GM12878 (cell line): ENCODE results near the gene TMEM212. TPM values are rescaled to one million over a fixed set of nuclear protein-coding genes. Genes with fewer than 3 reads are reported as not detected.

ENCODE experiments used
- ATF7 ChIP-seq: fragments of 450-650 bp; IDR thresholded peaks from 2 replicates; pipeline ENCODE4 v1.6.1; 2016; ENCODE audit warnings: low read depth, mild to moderate bottlenecking
- BCL3 ChIP-seq: IDR thresholded peaks from 2 replicates; pipeline ENCODE4 v1.6.1; 2011; ENCODE audit warnings: borderline replicate concordance, low read depth, mild to moderate bottlenecking, moderate library complexity, low read length; ENCODE audit not compliant: insufficient read depth, poor library complexity, severe bottlenecking
- CEBPB ChIP-seq, 2 experiments: fragments of 150-350 bp in 1 of 2; IDR thresholded peaks; 2 replicates each; pipeline ENCODE4 v1.6.1; 2012 to 2014; ENCODE audit warnings: low read depth in 2 of 2, low read length in 2 of 2, borderline replicate concordance in 1 of 2, inconsistent platforms in 1 of 2
- CEBPZ ChIP-seq: fragments of 150-350 bp; IDR thresholded peaks from 2 replicates; pipeline ENCODE4 v1.6.1; 2016; ENCODE audit warnings: low read depth, low read length
- EZH2 ChIP-seq: IDR thresholded peaks from 2 replicates; pipeline ENCODE4 v1.6.1; 2012; ENCODE audit warnings: low read depth, mild to moderate bottlenecking, control low read depth, inconsistent platforms, low read length, borderline replicate concordance; ENCODE audit not compliant: control insufficient read depth
- GABPA ChIP-seq: IDR thresholded peaks from 2 replicates; pipeline ENCODE4 v1.6.1; 2014; ENCODE audit warnings: antibody characterized with exemption, low read depth, mild to moderate bottlenecking, inconsistent platforms
- HDAC6 ChIP-seq: fragments of 200-600 bp; sonication (generic); IDR thresholded peaks from one replicate; pipeline ENCODE4 v1.8.0; 2017; ENCODE audit warnings: antibody characterized with exemption; ENCODE audit not compliant: unreplicated experiment
- HSF1 ChIP-seq: fragments of 150-350 bp; IDR thresholded peaks from 2 replicates; pipeline ENCODE4 v1.6.1; 2014; ENCODE audit warnings: mild to moderate bottlenecking, low read depth, low read length
- IKZF1 ChIP-seq: fragments of 450-650 bp; conservative IDR thresholded peaks from 2 replicates; pipeline ENCODE4 v1.6.1; 2017; ENCODE audit warnings: antibody characterized with exemption, mild to moderate bottlenecking
- LARP7 ChIP-seq: fragments of 450-650 bp; IDR thresholded peaks from 2 replicates; pipeline ENCODE4 v1.6.1; 2017; ENCODE audit warnings: mild to moderate bottlenecking
- MEF2B ChIP-seq: fragments of 450-650 bp; IDR thresholded peaks from 2 replicates; pipeline ENCODE4 v1.6.1; 2018; ENCODE audit warnings: mild to moderate bottlenecking, moderate library complexity; ENCODE audit not compliant: partially characterized antibody, poor library complexity, severe bottlenecking
- NBN ChIP-seq: fragments of 450-650 bp; IDR thresholded peaks from 2 replicates; pipeline ENCODE4 v1.6.1; 2016
- NFYB ChIP-seq: IDR thresholded peaks from 2 replicates; pipeline ENCODE4 v1.6.1; 2011; ENCODE audit warnings: low read depth, mild to moderate bottlenecking, low read length, improper control_type of control experiment, moderate library complexity; ENCODE audit not compliant: insufficient read depth
- NR2F1 ChIP-seq: fragments of 450-650 bp; conservative IDR thresholded peaks from 2 replicates; pipeline ENCODE4 v1.6.1; 2017; ENCODE audit warnings: mild to moderate bottlenecking
- PKNOX1 ChIP-seq: fragments of 450-650 bp; IDR thresholded peaks from 2 replicates; pipeline ENCODE4 v1.6.1; 2016; ENCODE audit warnings: mild to moderate bottlenecking
- RELA ChIP-seq: fragments of 450-650 bp; IDR thresholded peaks from 2 replicates; pipeline ENCODE4 v1.8.0; 2014; ENCODE audit warnings: borderline replicate concordance; ENCODE audit not compliant: partially characterized antibody
- RFX5 ChIP-seq: IDR thresholded peaks from 2 replicates; pipeline ENCODE4 v1.6.1; 2011; ENCODE audit warnings: low read depth, low read length, improper control_type of control experiment
- YY1 ChIP-seq: IDR thresholded peaks from 2 replicates; pipeline ENCODE4 v1.6.1; 2011; ENCODE audit warnings: low read depth, mild to moderate bottlenecking, low read length
- ZNF687 ChIP-seq: fragments of 450-650 bp; IDR thresholded peaks from 2 replicates; pipeline ENCODE4 v1.6.1; 2017; ENCODE audit warnings: mild to moderate bottlenecking, moderate library complexity
- polyA plus RNA-seq, 11 experiments: library from polyadenylated mRNA; depleted of rRNA in 4 of 11; unstranded in 6 of 11; stranded (reverse) in 5 of 11; fragments of >200 nt; fragmentation: Nextera tagmentation in 4 of 11; fragmentation: Illumina TruSeq in 1 of 11; extraction: Ambion mirVana in 4 of 11; extraction: Trizol in 1 of 11; gene quantifications; 1 replicate in 1 of 11; 2 replicates in 10 of 11; pipeline versions ENCODE4 v1.2.1 to v1.2.3, GENCODE V29; 2011 to 2016; ENCODE audit warnings: inconsistent platforms in 2 of 11, missing spikeins in 2 of 11, low read depth in 1 of 11
- total RNA-seq, 4 experiments: library from RNA; depleted of rRNA in 3 of 4; stranded (reverse); fragments of >200 nt in 3 of 4; fragmentation: Illumina TruSeq in 1 of 4; extraction: Trizol in 1 of 4; gene quantifications; 2 replicates each; pipeline versions ENCODE4 v1.2.1 to v1.2.3, GENCODE V29; 2013 to 2021

TMEM212 gene
- total and polyA plus RNA-seq, 10 of the 15 experiments (the other 5 are each of a cell fraction or from before 2014, with no cell fraction given): not detected

- TF ChIP-seq PKNOX1 (peak; percentile 28; the same call in 1 of the 2 replicates), BCL3 (no peak), EZH2 (no peak), ATF7 (peak; percentile 75), RELA (no peak), NFYB (peak; percentile 48; the same call in 1 of the 2 replicates), CEBPZ (no peak), NBN (peak; percentile 57; the same call in 1 of the 2 replicates), HSF1 (no peak), CEBPB (IDR thresholded peaks at IDR 0.05; ENCODE audit: borderline replicate concordance in 1 of 2, low read depth in 2 of 2, low read length in 2 of 2) (peak in 1 of 2 experiments; percentile 66; a peak in 1 of 4 replicates), MEF2B (peak; percentile 89), HDAC6 (no peak), RFX5 (no peak), YY1 (no peak), ZNF687 (0 out of 2 replicates have a peak, but pooled peaks have one; percentile 16), GABPA (peak; percentile 53; the same call in 1 of the 2 replicates), LARP7 (no peak), NR2F1 (peak; percentile 69), IKZF1 (peak; percentile 77)
These were observed 3.4 kb downstream of the TMEM212 start (continued) for GRCh38 chr3:171846597-171846996.
